GM19397 (cell line): ENCODE measurements around the gene STX8.
"Not testable (repeated sequence)": the region's sequence is repeated elsewhere in the genome, so short reads cannot be mapped to it uniquely, and the experiment has no call there.

Experiments used
- ATAC-seq: cut with Tn5 transposase; IDR thresholded peaks from one replicate; pipeline ENCODE4 v1.9.1; 2021; ENCODE audit warnings: mild to moderate bottlenecking, moderate library complexity; ENCODE audit not compliant: unreplicated experiment

STX8 gene

DNA sequence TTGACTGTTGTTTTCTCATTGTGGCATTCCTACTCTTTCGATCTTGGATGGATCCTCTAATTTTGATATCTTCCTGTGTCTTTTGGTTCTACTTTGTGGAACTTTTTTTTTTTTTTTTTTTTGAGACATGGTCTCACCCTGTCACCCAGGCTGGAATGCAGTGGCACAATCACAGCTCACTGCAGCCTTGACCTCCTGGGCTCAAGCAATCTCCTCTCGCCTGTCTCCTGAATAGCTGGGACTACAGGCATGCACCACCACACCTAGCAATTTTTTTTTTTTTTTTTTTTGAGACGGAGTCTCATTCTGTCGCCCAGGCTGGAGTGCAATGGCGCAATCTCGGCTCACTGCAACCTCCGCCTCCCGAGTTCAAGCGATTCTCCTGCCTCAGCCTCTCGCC, 220.4 kb downstream of the STX8 start:
- ATAC-seq: not testable (repeated sequence)

DNA sequence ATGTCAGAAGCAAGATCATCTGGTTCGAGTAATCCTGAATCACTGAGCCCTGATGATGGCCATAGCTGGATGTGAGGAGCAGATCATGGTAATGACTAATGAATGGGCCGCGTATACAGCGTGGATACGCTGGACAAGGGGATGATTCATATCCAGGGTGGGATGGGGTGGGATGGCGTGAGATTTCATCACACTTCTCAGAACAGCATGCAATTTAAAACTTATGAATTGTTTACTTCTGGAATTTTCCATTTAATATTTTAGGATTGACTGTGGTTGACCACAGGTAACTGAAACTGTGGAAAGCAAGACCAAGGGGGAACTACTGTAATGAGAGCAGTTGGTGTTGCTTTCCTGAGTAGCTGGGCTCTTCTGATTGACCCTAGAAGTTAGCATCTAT, 225.5 kb downstream of the STX8 start:
- no peak for ATAC-seq

DNA sequence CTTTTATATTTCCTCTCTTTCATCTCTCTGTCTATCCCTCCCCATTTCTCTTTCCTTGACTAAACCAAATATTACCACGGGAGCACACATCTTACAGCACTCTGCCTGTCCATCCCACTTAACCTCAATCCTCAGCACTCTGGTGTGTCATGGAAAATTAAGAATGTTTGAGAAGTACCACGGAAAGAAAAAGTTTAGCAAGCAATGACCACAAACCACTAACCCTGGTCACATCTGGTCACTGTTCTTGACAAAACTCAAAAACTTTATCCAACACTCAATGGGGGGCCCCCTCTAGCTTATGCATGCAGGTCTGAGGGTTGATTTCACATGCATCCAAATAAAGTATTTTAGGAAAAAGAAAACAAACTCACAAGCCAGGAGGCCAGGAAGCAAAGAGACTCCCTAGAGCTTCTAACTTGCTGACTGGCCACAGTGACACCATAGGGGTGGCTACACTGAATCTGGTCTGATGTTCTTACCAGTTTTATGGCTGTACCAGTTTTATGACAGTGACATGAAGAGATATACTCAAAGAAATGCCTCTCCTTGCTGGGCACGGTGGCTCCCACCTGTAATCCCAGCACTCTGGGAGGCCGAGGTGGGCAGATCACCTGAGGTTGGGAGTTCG, 229.2 kb downstream of the STX8 start:
- no peak for ATAC-seq

DNA sequence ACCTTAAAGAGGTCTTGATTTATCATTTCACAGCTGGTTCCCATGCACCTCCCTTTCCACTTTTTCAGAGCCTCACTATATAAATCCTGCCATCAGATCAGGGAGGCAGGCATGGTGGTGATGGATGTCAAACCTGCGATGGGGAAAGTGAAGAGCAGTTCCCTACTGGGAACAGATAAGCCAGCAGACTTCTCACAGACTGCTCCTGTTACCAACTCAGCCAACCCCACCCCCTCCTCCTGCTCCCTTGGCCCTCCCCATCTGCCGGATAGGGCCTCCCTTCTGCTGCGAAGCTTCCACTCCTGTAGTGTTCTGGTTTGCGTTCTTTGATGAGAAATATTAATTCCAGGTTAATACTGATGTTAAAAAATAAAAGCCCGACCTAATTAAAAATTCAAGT, 232.1 kb downstream of the STX8 start:
- ATAC-seq: no peak

DNA sequence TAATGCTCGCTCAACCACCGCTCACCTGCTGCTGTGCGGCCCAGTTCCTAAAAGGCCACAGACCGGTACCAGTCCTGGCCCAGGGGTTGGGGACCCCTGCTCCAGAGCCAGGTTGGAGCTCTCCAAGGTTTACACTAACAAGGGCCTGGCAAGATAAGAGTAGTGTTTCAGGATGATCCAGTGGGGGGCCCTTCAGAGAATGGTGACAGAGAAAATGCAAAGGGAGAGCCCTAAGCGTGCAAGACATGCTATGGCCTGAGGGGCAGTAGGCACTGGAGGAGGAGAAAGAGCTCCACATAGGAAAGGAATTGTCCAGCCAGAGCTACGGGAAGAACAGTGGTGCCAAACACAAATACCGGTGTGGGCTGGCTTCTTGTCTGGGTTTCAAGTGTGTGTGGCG, 233.4 kb downstream of the STX8 start:
- ATAC-seq: no peak

DNA sequence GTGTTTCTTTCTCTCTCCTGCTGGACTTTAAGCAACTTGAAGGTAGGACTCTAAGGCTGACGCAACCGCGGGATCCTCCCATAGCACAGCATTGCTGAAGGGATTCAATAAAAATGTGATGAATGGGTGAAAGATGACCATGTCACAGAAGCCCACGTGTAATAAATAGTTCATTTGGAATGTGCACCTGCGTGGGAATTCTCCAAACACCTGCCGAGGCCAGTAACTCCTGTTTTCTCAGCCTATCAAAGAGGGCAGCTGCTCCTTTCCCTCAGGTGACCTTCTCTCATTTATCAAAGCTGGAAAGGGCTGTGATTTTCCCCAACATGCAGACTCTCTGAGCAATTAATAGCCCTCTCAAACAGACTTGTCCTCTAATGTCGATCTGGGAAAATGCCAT, 235.7 kb downstream of the STX8 start:
- ATAC-seq: no peak

DNA sequence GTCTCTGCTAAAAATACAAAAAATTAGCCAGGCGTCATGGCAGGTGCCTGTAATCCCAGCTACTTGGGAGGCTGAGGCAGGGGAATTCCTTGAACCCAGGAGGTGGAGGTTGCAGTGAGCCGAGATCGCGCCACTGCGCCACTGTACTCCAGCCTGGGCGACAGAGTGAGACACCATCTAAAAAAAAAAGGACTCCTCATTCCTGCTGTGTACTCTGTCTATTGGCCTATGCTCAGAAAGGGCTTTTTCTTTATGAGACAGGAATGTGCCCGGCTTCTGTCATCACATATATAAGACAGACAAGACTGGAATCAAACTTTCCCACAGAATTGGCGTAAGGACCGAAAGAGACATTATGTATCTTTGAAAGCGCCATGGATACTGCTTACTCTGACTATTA, 236.1 kb downstream of the STX8 start:
- ATAC-seq: not testable (repeated sequence)

DNA sequence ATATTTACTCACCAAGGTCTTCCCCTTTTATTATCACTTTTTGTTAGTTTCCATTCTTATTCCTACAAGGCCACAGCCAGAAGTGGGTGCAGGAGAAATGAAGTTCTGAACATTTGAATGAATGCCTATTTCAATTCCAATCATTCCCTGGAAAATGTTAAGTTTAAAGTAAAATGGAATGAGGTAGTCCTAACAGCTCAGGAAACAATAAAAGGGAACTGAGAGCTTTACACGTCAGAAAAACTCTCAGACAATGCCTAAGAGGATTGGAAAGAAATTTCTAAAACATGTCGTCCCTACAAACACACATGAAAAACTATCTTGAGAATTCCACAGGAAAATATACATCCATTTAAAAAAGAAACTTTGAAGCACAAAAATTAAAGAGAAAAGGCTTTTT, 238.8 kb downstream of the STX8 start:
- ATAC-seq: no peak

DNA sequence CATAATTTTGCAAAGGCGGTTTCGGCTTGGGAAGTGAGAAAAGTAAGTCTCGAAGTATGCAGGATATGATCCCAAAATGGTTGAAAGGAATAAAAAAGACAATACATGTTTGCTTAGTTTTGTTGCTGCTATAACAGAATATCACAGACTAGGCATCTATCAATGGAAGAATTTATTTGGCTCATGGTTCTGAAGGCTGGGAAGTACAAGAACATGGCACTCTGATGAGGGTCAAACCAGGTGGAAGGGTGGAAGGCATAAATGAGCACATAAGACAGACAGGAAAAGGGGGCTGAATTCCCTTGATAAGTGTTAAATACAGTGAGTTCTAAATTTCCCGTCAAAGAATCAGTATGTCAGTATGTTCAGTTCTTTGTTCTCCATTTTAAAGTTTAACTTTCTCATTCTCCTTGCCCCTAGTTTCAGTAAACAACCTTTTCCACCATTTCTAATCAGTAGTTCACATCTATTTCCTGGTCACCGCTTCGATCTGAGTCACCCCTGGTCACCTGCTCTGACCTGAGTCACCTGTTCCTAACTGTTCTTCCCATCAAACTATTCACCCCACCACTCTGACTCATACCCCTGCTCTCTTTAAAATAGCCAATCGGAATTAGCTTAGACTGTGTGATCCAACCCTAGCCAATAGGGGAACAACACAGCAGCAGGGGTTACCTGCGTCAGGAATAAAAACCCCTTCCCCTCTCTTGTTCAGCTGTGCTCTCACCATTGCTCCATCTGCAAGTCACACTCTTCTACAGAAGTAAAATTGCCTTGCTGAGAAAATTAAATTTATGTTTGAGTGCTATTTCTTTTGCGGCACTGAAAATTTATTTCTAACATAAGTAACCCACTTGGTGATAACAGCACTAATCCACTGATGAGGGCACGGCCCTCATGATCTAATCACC, 240.8 kb downstream of the STX8 start:
- ATAC-seq: no peak

DNA sequence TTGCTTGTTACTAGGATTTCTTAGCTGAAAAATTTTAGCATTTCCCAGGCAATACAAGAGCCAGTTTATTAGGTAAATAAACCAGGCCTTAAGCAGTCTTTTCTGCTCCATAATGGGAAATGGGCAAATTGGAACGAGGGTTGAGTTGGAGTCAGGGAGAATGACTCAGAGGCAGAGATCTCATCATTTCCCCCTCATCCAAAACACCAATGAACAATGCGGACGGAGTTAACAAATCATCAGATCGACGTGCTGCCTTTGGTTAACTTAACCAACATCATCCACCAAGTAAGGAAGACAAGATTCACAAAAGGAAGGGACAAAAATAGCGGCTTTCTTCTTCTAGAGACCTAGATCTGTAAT, 243.5 kb downstream of the STX8 start:
- ATAC-seq: no peak

DNA sequence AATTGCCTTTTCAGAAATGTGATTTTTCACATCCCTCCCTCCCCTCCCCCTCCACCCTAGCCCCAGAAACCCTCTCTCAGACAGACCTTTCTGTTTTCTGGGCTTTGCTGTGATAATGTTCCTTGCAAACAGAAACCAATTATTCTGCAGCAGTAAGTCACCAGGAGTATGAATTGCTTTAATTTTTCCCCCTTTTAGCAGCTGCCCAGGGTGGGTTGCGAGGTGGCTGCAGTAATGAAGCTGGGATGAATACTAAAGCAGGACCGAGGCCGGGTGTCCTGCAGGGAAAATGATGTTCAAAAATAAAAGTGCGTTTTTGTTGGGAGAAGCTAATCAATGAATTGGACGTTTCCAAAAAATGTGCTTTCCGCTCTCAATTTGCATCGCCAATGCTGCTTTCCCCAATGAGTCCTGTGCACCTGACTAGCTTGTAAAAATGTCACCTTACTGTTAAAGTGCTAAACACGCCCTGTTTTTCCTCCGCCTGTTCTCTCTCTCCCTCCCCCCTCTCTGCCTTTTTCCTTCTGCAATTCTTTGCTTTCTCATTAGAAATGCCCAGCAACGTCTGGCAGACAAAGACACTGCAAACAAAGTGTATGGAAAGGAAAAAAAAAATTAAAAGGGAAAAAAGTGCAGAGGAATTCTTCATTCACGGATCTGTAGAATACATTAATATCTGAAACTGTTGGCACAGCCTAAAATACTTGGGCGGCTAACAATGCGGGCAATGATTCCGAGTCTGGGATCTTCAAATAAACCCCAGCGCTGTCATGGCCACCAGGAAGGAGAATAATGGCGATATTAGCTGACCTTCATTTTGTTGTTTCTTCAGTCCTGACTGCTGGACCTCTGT, 244.1 kb downstream of the STX8 start:
- no peak for ATAC-seq

DNA sequence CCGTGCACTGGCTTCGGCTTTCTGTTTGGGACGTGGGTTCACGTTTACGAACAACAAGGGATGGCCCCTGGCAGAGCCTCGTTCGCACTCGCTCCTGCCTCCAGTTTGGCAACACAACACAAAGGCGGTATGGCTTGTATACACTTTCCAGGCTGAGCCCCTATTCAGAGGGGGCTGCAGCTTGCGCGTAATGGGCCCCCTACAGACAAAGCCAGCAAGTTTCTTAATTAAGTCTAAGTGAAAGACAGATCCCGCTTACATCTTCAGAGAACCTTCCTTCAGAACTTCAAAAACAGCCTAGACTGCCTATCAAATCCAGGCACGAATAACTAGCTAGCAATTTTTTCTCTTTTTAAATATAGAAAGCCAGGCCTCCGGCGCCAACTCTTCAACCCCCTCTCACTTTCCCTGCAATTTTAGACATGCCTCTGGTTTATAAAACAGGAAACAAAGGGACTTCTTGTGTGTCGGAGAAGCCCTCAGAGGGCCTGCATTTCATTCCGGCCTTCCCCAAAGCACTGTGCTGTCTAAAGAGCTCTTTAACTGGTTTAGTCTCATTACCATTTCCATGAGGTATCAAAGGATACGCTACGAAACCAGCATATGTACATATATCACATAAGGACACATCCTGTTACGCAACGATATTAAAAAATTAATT, 244.9 kb downstream of the STX8 start:
- ATAC-seq: no peak

DNA sequence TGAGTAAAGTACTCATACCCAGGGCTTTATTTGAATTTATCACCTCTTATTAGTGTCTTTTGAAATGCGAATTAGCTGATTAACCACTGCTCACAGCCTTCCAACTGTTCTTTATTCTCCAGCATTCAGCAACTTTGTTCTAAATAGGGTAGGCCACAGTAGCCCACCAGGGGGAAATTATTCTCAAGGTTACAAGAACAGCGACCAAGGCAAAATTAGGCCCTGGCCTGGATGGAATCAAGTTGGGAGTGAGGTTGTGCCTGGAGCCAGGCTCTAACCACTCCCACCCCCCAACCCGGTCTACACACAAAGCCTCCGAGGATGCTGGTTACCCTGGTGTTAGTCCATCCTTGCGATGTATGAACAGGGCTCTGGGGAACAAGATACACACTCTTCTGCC, 245.5 kb downstream of the STX8 start:
- no peak for ATAC-seq

DNA sequence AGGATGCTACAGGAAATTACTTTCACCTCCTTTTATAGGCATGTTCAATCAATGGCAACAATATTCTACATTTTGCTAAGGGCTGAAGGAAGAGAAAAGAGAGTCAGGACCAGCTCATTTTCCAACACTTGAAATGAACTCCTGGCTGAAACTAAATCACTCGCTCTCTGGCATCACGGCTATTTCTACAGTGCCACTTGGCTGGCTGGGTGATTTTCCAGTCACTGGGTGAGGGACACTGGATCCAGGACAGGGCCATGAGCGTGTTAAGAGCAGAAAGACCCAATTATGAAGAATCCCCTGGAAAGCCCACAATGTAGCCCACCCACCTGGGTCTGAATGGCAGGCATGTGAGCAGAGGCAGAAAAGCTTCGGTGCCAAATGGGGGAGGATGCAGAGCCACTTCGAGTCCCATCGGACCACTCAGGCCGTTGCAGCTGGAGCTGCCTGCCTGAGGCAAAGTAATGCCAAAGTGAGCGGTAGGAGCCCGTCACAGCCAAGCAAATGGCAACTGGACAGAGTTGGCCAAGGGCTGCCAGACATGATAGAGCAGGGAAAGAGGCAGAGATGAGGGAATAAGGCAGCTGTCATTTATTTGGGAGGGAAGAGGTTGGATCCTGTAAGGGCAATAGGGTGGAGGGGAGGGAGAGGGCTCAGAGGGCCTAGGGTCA, 246.2 kb downstream of the STX8 start:
- no peak for ATAC-seq

DNA sequence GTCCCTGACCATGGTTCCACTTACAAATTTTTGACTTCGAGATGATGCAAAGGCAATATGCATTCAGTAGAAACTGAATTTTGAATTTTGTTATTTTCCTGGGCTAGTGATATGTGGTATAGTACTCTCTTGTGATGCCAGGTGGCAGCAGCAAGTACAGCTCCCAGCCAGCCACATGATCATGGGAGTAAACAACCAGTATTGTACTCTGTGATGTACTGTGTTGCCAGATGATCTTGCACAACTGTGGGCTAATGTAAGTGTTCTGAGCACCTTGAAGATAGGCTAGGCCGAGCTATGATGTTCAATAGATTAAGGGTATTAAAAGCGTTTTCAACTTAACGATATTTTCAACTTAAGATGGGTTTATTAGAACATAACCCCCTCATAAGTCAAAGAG, 250.8 kb downstream of the STX8 start:
- ATAC-seq: no peak

DNA sequence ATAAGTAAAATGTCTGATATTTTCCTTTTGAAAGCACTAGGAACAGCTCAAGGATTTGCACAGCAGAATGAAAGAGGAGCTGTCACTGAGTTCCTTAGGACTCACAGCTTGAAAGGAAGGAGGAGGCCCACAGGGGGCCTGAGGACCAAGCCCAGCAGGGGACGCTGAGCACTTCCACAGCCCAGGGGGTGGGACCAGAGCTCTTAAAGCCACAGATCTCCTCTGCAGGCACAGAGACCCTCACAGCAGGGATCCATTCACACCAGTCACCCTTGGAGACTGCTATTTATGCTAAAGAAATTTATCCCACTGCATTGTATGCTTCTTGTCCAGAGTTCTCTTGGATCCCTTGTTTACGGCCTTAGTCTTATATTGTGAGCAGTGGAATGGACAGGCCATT, 253.3 kb downstream of the STX8 start:
- ATAC-seq: no peak

DNA sequence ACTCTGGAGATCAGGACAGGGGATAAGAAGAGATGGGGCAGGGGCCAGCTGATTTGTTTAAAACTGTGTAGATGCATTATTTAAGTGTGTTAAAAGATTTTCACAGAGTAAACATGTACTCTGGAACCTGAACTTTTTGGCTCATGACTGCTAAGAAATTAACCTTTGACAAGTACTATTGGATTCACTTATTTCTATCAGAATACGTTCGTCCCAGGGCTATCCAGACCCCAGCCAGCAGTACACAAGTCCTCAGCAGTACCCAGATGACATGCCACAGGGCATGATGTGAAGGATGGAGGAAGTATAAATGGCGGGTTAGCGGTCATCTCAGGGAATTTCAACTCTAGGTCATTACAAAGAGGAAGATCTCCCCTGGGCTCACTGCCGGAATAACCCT, 253.7 kb downstream of the STX8 start:
- no peak for ATAC-seq

DNA sequence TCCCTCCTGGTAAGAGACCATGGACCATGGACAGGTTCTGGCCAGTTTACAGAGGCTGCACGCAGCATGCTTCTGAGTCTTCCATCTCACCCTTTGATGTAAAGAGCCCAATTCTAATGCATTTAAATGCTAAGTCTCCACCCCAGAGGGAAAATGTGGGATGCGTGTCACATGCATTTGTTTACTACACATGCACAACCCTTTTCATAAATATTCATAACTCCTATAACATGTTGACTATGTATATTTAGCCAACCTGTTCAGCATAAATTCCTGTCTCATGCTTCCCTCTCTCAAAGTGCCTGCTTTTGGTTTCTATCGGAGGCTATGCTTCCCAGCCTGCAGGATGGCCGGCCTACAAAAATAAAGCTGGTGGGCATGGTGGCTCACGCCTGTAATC, 260.3 kb downstream of the STX8 start:
- no peak for ATAC-seq

DNA sequence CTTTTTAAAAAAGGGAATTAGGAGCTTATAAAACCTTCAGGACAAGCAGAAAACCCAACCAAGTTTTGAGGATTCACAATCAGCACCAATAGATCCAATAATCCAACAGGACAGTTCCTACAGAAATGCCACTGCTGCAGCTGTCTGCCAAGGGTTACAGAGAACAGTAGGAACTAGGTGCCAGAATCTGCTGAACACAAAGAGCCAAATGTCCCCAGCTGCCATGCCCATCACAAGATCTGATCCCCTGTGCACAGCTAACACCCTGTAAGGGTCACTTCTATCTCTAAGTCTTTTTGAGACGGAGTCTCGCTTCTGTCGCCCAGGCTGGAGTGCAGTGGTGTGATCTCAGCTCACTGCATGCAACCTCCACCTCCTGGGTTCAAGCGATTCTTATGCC, 262.3 kb downstream of the STX8 start:
- no peak for ATAC-seq

DNA sequence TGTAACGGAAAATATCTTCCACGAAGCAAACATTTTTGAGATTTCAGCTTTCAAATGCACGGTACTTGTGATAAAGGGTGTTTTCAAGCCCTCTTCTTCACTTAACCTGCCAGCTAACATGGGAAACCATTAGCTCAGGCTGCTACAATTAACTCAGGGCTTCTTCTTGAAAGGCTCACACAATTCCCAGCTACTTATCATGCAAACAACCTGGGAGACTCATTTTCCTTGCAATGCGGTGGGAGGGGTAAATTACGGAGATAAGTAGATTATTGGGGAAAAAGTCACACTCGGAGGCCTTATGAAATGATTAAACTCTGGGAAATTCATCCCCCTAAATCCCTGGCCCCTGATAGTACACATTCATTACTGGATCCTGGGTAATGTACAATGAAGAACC, 266.4 kb downstream of the STX8 start:
- no peak for ATAC-seq

DNA sequence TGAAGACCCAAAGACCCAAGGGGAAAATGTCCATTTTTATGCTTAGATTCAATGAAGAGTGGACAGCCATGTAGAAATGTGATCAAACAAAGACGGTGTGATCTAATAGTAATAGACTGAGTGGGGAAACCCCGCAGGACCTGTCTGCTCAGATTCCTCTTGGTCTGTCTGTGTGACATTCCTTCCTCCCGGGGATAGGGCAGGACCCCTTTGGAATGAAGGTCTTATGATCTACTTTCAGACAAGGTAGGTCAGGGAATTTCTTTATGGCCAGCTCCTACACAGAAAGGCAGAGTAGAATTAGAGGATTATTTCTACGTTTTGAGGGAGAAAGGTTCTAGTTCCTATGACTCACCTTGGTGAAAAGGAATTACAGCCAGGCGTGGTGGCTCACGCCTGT, 267.6 kb downstream of the STX8 start:
- ATAC-seq: no peak
